H9 (cell line): ENCODE results near the gene PPA1. TPM values are rescaled to one million over a fixed set of nuclear protein-coding genes. Genes with fewer than 3 reads are reported as not detected.
"Not testable (repeated sequence)": the region's sequence is repeated elsewhere in the genome, so short reads cannot be mapped to it uniquely, and the experiment has no call there.

Experiments
- DNase-seq: peaks from one replicate; pipeline ENCODE4 v3.0.0-alpha.2; 2017
- H2AFZ ChIP-seq: one replicate; pipeline ENCODE4 v1.6.1; 2013; ENCODE audit warnings: mild to moderate bottlenecking, low read length, control low read depth, moderate library complexity
- H2AK5ac ChIP-seq: 2 replicates; pipeline ENCODE4 v1.6.1; 2013; ENCODE audit warnings: low read length, control low read depth, mixed read lengths; ENCODE audit not compliant: insufficient read length
- H2BK120ac ChIP-seq: one replicate; pipeline ENCODE4 v1.6.1; 2013; ENCODE audit warnings: low read depth, mild to moderate bottlenecking, low read length, control low read depth, inconsistent platforms; ENCODE audit not compliant: poor library complexity, severe bottlenecking
- H2BK12ac ChIP-seq: 2 replicates; pipeline ENCODE4 v1.6.1; 2013; ENCODE audit warnings: low read length, control low read depth, mixed read lengths, low read depth; ENCODE audit not compliant: insufficient read length
- H2BK15ac ChIP-seq: 2 replicates; pipeline ENCODE4 v1.6.1; 2013; ENCODE audit warnings: low read depth, low read length, control low read depth
- H2BK20ac ChIP-seq: one replicate; pipeline ENCODE4 v1.6.1; 2013; ENCODE audit warnings: low read depth, mild to moderate bottlenecking, low read length, control low read depth, inconsistent platforms; ENCODE audit not compliant: poor library complexity, severe bottlenecking
- H2BK5ac ChIP-seq: 2 replicates; pipeline ENCODE4 v1.6.1; 2013; ENCODE audit warnings: low read length, control low read depth, mixed read lengths; ENCODE audit not compliant: insufficient read length
- H3K14ac ChIP-seq: 2 replicates; pipeline ENCODE4 v1.6.1; 2013; ENCODE audit warnings: low read length, control low read depth; ENCODE audit not compliant: insufficient read depth
- H3K18ac ChIP-seq: 2 replicates; pipeline ENCODE4 v1.6.1; 2013; ENCODE audit warnings: low read depth, mild to moderate bottlenecking, mixed read lengths, low read length, control low read depth; ENCODE audit not compliant: insufficient read length
- H3K23ac ChIP-seq: 2 replicates; pipeline ENCODE4 v1.6.1; 2013; ENCODE audit warnings: low read length, control low read depth, mixed read lengths, low read depth; ENCODE audit not compliant: insufficient read length
- H3K23me2 ChIP-seq: 2 replicates; pipeline ENCODE4 v1.6.1; 2013; ENCODE audit warnings: low read depth, mild to moderate bottlenecking, mixed read lengths, low read length, control low read depth; ENCODE audit not compliant: insufficient read length, poor library complexity, severe bottlenecking
- H3K27ac ChIP-seq: 2 replicates; pipeline ENCODE4 v1.5.1; 2013; ENCODE audit warnings: low read length, control low read depth, mixed read lengths, low read depth; ENCODE audit not compliant: insufficient read length
- H3K27me3 ChIP-seq: 2 replicates; pipeline ENCODE4 v1.6.1; 2013; ENCODE audit warnings: low read length, control low read depth, inconsistent platforms; ENCODE audit not compliant: insufficient read depth
- H3K4ac ChIP-seq: 2 replicates; pipeline ENCODE4 v1.6.1; 2013; ENCODE audit warnings: low read depth, mild to moderate bottlenecking, control low read depth, inconsistent platforms, low read length, moderate library complexity
- H3K4me1 ChIP-seq: 2 replicates; pipeline ENCODE4 v1.6.1; 2013; ENCODE audit warnings: low read length, control low read depth, inconsistent platforms; ENCODE audit not compliant: insufficient read depth
- H3K4me2 ChIP-seq: 2 replicates; pipeline ENCODE4 v1.6.1; 2013; ENCODE audit warnings: low read length, control low read depth, mixed read lengths; ENCODE audit not compliant: insufficient read length, insufficient read depth
- H3K56ac ChIP-seq: 2 replicates; pipeline ENCODE4 v1.6.1; 2013; ENCODE audit warnings: low read depth, mild to moderate bottlenecking, mixed read lengths, low read length, control low read depth; ENCODE audit not compliant: insufficient read length
- H3K79me1 ChIP-seq: 2 replicates; pipeline ENCODE4 v1.6.1; 2013; ENCODE audit warnings: low read depth, mild to moderate bottlenecking, moderate library complexity, low read length, control low read depth, inconsistent platforms; ENCODE audit not compliant: insufficient read depth, poor library complexity, severe bottlenecking
- H3K79me2 ChIP-seq: 2 replicates; pipeline ENCODE4 v1.6.1; 2013; ENCODE audit warnings: low read length, control low read depth, inconsistent platforms; ENCODE audit not compliant: insufficient read depth
- H3K9ac ChIP-seq: 2 replicates; pipeline ENCODE4 v1.6.1; 2013; ENCODE audit warnings: low read length, control low read depth, mixed read lengths; ENCODE audit not compliant: insufficient read length; ENCODE audit errors: extremely low read depth
- H3K9me3 ChIP-seq: one replicate; pipeline ENCODE4 v1.6.1; 2013; ENCODE audit warnings: low read depth, low read length, inconsistent platforms; ENCODE audit not compliant: control insufficient read depth
- H3T11ph ChIP-seq: one replicate; pipeline ENCODE4 v1.6.1; 2013; ENCODE audit warnings: mild to moderate bottlenecking, low read length, control low read depth, inconsistent platforms
- H4K20me1 ChIP-seq: one replicate; pipeline ENCODE4 v1.6.1; 2013; ENCODE audit not compliant: control insufficient read depth, insufficient read length, insufficient read depth
- H4K5ac ChIP-seq: 2 replicates; pipeline ENCODE4 v1.6.1; 2013; ENCODE audit warnings: low read depth, mild to moderate bottlenecking, mixed read lengths, low read length, control low read depth; ENCODE audit not compliant: insufficient read length
- H4K8ac ChIP-seq: replicated peaks from 2 replicates; pipeline ENCODE4 v1.6.1; 2013; ENCODE audit warnings: low read length, control low read depth, mixed read lengths, low read depth; ENCODE audit not compliant: insufficient read length
- H4K91ac ChIP-seq: 2 replicates; pipeline ENCODE4 v1.6.1; 2013; ENCODE audit warnings: low read depth, mild to moderate bottlenecking, moderate library complexity, mixed read lengths, low read length, control low read depth; ENCODE audit not compliant: insufficient read length
- H3K27ac Mint-ChIP-seq, 3 experiments: 2 replicates in 2 of 3; 3 replicates in 1 of 3; pipeline ENCODE4 v1.8.0; 2020 to 2021; ENCODE audit warnings: mixed read lengths in 3 of 3, mild to moderate bottlenecking in 1 of 3, moderate library complexity in 1 of 3
- H3K27me3 Mint-ChIP-seq: 2 replicates; pipeline ENCODE4 v1.8.0; 2021; ENCODE audit warnings: low read depth, mild to moderate bottlenecking, moderate library complexity, mixed read lengths
- H3K36me3 Mint-ChIP-seq, 3 experiments: 2 replicates in 2 of 3; 3 replicates in 1 of 3; pipeline ENCODE4 v1.8.0; 2020 to 2021; ENCODE audit warnings: low read depth in 3 of 3, mixed read lengths in 3 of 3; ENCODE audit not compliant: insufficient read depth in 1 of 3
- H3K4me1 Mint-ChIP-seq, 2 experiments: 2 replicates each; pipeline ENCODE4 v1.8.0; 2020; ENCODE audit warnings: mixed read lengths in 2 of 2
- H3K4me3 Mint-ChIP-seq, 2 experiments: 2 replicates in 1 of 2; 3 replicates in 1 of 2; pipeline ENCODE4 v1.8.0; 2020 to 2021; ENCODE audit warnings: mild to moderate bottlenecking in 2 of 2, mixed read lengths in 2 of 2, moderate library complexity in 1 of 2
- H3K9me3 Mint-ChIP-seq, 2 experiments: 2 replicates in 1 of 2; 3 replicates in 1 of 2; pipeline ENCODE4 v1.8.0; 2020; ENCODE audit warnings: mild to moderate bottlenecking in 2 of 2, mixed read lengths in 2 of 2, moderate library complexity in 1 of 2
- WGBS: extraction: QIAGEN DNeasy Blood & Tissue Kit; methylation state at CpG from one replicate; pipeline ENCODE4 v1.1.7; 2013; ENCODE audit warnings: missing lambda C conversion rate, low lambda C conversion rate, mixed read lengths; ENCODE audit not compliant: insufficient read length; ENCODE audit errors: extremely low coverage; 5-methylcytosine and 5-hydroxymethylcytosine counted together
- total RNA-seq: library from RNA; stranded (reverse); gene quantifications from 2 replicates; pipeline ENCODE4 v1.2.1, GENCODE V29; 2021
- TF ChIP-seq, protein P1 (sequence below): fragments of 200-600 bp; sonication (generic); conservative IDR thresholded peaks from 3 replicates; pipeline ENCODE4 v1.8.0; 2021; ENCODE audit warnings: antibody characterized with exemption, mild to moderate bottlenecking

Gene PPA1
- total RNA-seq, 1 experiment from 2014 or later = 115 TPM

DNA sequence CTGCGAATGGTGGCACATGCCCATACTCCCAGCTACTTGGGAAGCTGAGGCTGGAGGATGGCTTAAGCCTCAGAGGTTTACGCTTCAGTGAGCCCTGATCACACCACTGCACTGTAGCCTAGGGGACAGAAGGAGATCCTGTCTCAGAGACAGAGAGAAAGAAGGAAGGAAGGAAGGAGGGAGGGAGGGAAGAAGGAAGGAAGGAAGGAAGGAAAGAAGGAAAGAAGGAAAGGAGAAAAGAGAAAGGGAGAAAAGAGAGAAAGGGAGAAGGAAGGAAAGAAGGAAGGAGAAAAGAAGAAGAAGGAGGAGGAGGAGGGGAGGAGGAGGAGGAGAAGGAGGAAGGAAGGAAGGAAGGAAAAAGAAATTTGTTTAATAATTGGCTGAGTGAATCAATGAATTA, 49.9 kb downstream of the PPA1 start:
- H2BK120ac ChIP-seq = no peak overlapping the region
- no peak overlapping the region for H4K91ac ChIP-seq
- no peak overlapping the region for H3K23ac ChIP-seq
- H3K27ac Mint-ChIP-seq = no peak overlapping the region
- H2BK15ac ChIP-seq = no peak overlapping the region
- no peak overlapping the region for H3K18ac ChIP-seq
- no peaks in the 10 kb centered on the region; a peak in 1 of 7 replicates for H3K36me3 Mint-ChIP-seq
- peaks cover 38% of the 10 kb centered on the region for H3K27me3 Mint-ChIP-seq
- H2BK20ac ChIP-seq = no peak overlapping the region
- no CpG with 5 or more reads among the region's 2 CpGs for WGBS
- no peak overlapping the region for H3K4me2 ChIP-seq
- H3K9ac ChIP-seq = no peak overlapping the region
- no peak overlapping the region for H3K27ac ChIP-seq
- H2AK5ac ChIP-seq = no peak overlapping the region
- no peak overlapping the region for H2BK5ac ChIP-seq
- H3K4me1 ChIP-seq = no peaks in the 10 kb centered on the region
- H3K23me2 ChIP-seq = no peaks in the 10 kb centered on the region
- H3K79me1 ChIP-seq = no peaks in the 10 kb centered on the region
- no peak overlapping the region for H3K4ac ChIP-seq
- no peak overlapping the region for H3K4me3 Mint-ChIP-seq
- H3K9me3 ChIP-seq = no peaks in the 10 kb centered on the region
- H3K4me1 Mint-ChIP-seq = no peaks in the 10 kb centered on the region
- no peak overlapping the region for H4K8ac ChIP-seq
- TF ChIP-seq, protein P1, sequence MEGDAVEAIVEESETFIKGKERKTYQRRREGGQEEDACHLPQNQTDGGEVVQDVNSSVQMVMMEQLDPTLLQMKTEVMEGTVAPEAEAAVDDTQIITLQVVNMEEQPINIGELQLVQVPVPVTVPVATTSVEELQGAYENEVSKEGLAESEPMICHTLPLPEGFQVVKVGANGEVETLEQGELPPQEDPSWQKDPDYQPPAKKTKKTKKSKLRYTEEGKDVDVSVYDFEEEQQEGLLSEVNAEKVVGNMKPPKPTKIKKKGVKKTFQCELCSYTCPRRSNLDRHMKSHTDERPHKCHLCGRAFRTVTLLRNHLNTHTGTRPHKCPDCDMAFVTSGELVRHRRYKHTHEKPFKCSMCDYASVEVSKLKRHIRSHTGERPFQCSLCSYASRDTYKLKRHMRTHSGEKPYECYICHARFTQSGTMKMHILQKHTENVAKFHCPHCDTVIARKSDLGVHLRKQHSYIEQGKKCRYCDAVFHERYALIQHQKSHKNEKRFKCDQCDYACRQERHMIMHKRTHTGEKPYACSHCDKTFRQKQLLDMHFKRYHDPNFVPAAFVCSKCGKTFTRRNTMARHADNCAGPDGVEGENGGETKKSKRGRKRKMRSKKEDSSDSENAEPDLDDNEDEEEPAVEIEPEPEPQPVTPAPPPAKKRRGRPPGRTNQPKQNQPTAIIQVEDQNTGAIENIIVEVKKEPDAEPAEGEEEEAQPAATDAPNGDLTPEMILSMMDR = no peak
- H2AFZ ChIP-seq = no peak overlapping the region
- no peak overlapping the region for H3T11ph ChIP-seq
- DNase-seq = no peak
- peaks cover 6 to 9% of the 10 kb centered on the region in 2 experiments; a peak in 3 of 5 replicates for H3K9me3 Mint-ChIP-seq
- H4K5ac ChIP-seq = no peak overlapping the region
- no peak overlapping the region for H3K14ac ChIP-seq
- no peak overlapping the region for H2BK12ac ChIP-seq
- no peak overlapping the region for H3K56ac ChIP-seq
- H3K27me3 ChIP-seq = no peaks in the 10 kb centered on the region
- no peaks in the 10 kb centered on the region for H3K79me2 ChIP-seq
- no peaks in the 10 kb centered on the region for H4K20me1 ChIP-seq

DNA sequence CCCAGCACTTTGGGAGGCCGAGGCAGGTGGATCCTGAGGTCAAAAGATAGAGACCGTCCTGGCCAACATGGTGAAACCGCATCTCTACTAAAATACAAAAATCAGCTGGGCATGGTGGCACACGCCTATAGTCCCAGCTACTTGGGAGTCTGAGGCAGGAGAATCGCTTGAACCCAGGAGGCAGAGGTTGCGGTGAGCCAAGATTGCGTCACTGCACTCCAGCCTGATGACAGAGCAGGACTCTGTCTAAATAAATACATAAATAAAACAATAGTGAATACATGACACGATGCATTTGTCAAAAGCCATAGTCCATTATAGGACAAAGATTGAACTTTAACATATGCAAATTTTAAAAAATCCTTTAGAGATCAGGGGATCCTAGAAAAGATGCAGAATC, 54.0 kb downstream of the PPA1 start:
- H3K27ac ChIP-seq, H4K91ac ChIP-seq, H3K4ac ChIP-seq, H3K18ac ChIP-seq, H2BK20ac ChIP-seq, H3K23ac ChIP-seq, H4K5ac ChIP-seq, H2BK5ac ChIP-seq, H3K79me1 ChIP-seq, H3K27me3 ChIP-seq, H2AK5ac ChIP-seq, H3K9ac ChIP-seq, H3T11ph ChIP-seq, H3K14ac ChIP-seq, H3K27ac Mint-ChIP-seq, H3K4me3 Mint-ChIP-seq, H3K9me3 Mint-ChIP-seq, H3K4me1 Mint-ChIP-seq, H3K79me2 ChIP-seq, H2BK120ac ChIP-seq, H2BK12ac ChIP-seq, H3K23me2 ChIP-seq, H4K8ac ChIP-seq, H2BK15ac ChIP-seq, H3K4me1 ChIP-seq, H3K36me3 Mint-ChIP-seq, H3K56ac ChIP-seq, H3K9me3 ChIP-seq, DNase-seq, H4K20me1 ChIP-seq, H2AFZ ChIP-seq, H3K4me2 ChIP-seq: not testable (repeated sequence)
- WGBS = no CpG with 5 or more reads among the region's 8 CpGs
- peaks cover 20% of the 10 kb centered on the region for H3K27me3 Mint-ChIP-seq
